GM21367 (cell line): ENCODE data around the gene TMC7.
"Not testable (repeated sequence)": the region's sequence is repeated elsewhere in the genome, so short reads cannot be mapped to it uniquely, and the experiment has no call there.

Source experiments
- ATAC-seq: cut with Tn5 transposase; IDR thresholded peaks from one replicate; pipeline ENCODE4 v1.9.1; 2021; ENCODE audit not compliant: unreplicated experiment

TMC7 gene

GRCh38 chr16:18975109-18975508, 8.6 kb upstream of the TMC7 start:
- no peak for ATAC-seq

GRCh38 chr16:18979936-18980335, 3.8 kb upstream of the TMC7 start:
- no peak for ATAC-seq

GRCh38 chr16:18984435-18985005, 786 bp downstream of the TMC7 start:
- no peak for ATAC-seq

- ATAC-seq: not testable (repeated sequence)
Measured at GRCh38 chr16:18985256-18985655, 1.5 kb downstream of the TMC7 start.

- ATAC-seq: not testable (repeated sequence)
Measured at GRCh38 chr16:18991731-18992130, 8.0 kb downstream of the TMC7 start.

- ATAC-seq: not testable (repeated sequence)
Measured at GRCh38 chr16:18993531-18993930, 9.8 kb downstream of the TMC7 start.

GRCh38 chr16:18994181-18994580, 10.4 kb downstream of the TMC7 start:
- ATAC-seq: not testable (repeated sequence)

- not testable (repeated sequence) for ATAC-seq
Measured at GRCh38 chr16:18995406-18995805, 11.7 kb downstream of the TMC7 start.

GRCh38 chr16:18996536-18996935, 12.8 kb downstream of the TMC7 start:
- not testable (repeated sequence) for ATAC-seq

GRCh38 chr16:18997001-18997400, 13.3 kb downstream of the TMC7 start:
- not testable (repeated sequence) for ATAC-seq

- no peak for ATAC-seq
Measured at GRCh38 chr16:18999045-18999393, 15.3 kb downstream of the TMC7 start.

GRCh38 chr16:19001788-19002187, 18.1 kb downstream of the TMC7 start:
- no peak for ATAC-seq

GRCh38 chr16:19003935-19004334, 20.2 kb downstream of the TMC7 start:
- no peak for ATAC-seq

- no peak for ATAC-seq
Measured at GRCh38 chr16:19005561-19006445, 22.1 kb downstream of the TMC7 start.

- no peak for ATAC-seq
Measured at GRCh38 chr16:19006446-19007315, 22.9 kb downstream of the TMC7 start.

GRCh38 chr16:19008245-19009169, 24.8 kb downstream of the TMC7 start:
- ATAC-seq: no peak

- ATAC-seq: no peak
Measured at GRCh38 chr16:19011169-19011731, 27.5 kb downstream of the TMC7 start.

GRCh38 chr16:19014461-19014860, 30.7 kb downstream of the TMC7 start:
- no peak for ATAC-seq

- ATAC-seq: no peak
Measured at GRCh38 chr16:19017179-19017578, 33.4 kb downstream of the TMC7 start.

- ATAC-seq: no peak
Measured at GRCh38 chr16:19020689-19021088, 37.0 kb downstream of the TMC7 start.
